H1 (cell line): ENCODE data around the gene DIAPH1. TPM values are rescaled to one million over a fixed set of nuclear protein-coding genes. Genes with fewer than 3 reads are reported as not detected.

Experiments
- EGR1 ChIP-seq: IDR thresholded peaks from 2 replicates; pipeline ENCODE4 v1.6.1; 2011; ENCODE audit warnings: low read depth, low read length, borderline replicate concordance
- EP300 ChIP-seq, 2 experiments: IDR thresholded peaks; 1 replicate in 1 of 2; 2 replicates in 1 of 2; pipeline ENCODE4 v1.6.1; 2011 to 2012; ENCODE audit warnings: low read depth in 2 of 2, low read length in 2 of 2, mild to moderate bottlenecking in 2 of 2, borderline replicate concordance in 1 of 2, inconsistent platforms in 1 of 2, moderate library complexity in 1 of 2
- POLR2A ChIP-seq, 2 experiments: IDR thresholded peaks; 1 replicate in 1 of 2; 2 replicates in 1 of 2; pipeline ENCODE4 v1.6.1; 2011; ENCODE audit warnings: low read depth in 2 of 2, low read length in 2 of 2, mild to moderate bottlenecking in 2 of 2; ENCODE audit errors: control extremely low read depth in 1 of 2
- SIX5 ChIP-seq: IDR thresholded peaks from 2 replicates; pipeline ENCODE4 v1.6.1; 2011; ENCODE audit warnings: mild to moderate bottlenecking, low read depth, low read length
- TEAD4 ChIP-seq: IDR thresholded peaks from 2 replicates; pipeline ENCODE4 v1.6.1; 2012; ENCODE audit warnings: low read depth, low read length, inconsistent platforms, mixed read lengths
- polyA plus RNA-seq, 7 experiments: library from polyadenylated mRNA; depleted of rRNA in 3 of 7; stranded (reverse) in 5 of 7; unstranded in 2 of 7; fragments of >200 nt in 5 of 7; fragments of 200-250 nt in 2 of 7; gene quantifications; 1 replicate in 5 of 7; 2 replicates in 1 of 7; 4 replicates in 1 of 7; pipeline versions ENCODE4 v1.2.1 to v1.2.3, GENCODE V29; 2011 to 2013; ENCODE audit warnings: missing spikeins in 2 of 7, mixed read lengths in 2 of 7
- total RNA-seq: library from RNA; stranded (reverse); fragmentation: NEBNext Ultra II Directional; extraction: Animal tissue kit (Norgen Biotek cat#: 25700); gene quantifications from 2 replicates; pipeline ENCODE4 v1.2.1, GENCODE V29; 2021

The DIAPH1 gene
- total and polyA plus RNA-seq, 2 of the 8 experiments (the other 6 are each of a cell fraction or from before 2014, with no cell fraction given), result 61.2 to 114 TPM

DNA sequence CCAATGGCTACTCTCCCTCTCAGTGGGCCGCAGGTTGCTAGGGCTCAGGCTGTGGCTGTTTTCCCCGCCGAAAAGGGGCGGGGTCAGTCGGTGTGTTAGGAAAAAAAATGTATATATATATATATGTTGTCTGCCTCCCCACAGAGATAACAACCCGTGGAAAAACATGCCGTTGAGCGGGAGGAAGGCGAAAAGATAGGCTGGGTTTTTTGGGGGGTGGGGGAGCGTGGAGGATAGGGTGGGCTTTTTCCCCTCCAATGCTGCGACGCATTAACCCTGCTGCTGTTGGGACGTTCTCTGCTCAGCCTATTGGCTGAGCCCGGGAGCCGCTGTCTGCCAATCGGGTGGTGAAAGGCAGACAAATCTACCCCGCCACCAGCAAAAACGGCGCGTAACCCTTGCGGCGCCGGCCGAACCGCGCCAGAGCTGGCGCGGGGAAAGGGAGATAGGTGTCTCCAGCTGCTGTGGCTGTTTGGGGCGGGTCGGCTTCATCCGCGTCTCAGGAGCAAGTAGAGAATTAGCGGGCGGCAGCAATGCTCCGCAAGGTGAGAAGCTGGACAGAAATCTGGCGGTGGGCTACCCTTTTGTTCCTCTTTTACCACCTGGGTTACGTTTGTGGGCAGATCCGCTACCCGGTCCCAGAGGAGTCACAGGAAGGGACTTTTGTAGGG lies 134.0 kb downstream of the DIAPH1 start, which contains the start of gene PCDHGC4 (continued):
- TF ChIP-seq SIX5 (no peak), EP300 (IDR thresholded peaks at IDR 0.05; ENCODE audit: borderline replicate concordance in 1 of 2, low read depth in 2 of 2, low read length in 2 of 2) (no peak), EGR1 (no peak), TEAD4 (no peak), POLR2A (IDR thresholded peaks at IDR 0.05; ENCODE audit: control extremely low read depth in 1 of 2, low read depth in 2 of 2, low read length in 2 of 2) (peak in 1 of 2 experiments; percentile 57; a peak in 1 of 3 replicates)
